Duodenal mucosa (tissue), 2 donors: ENCODE results near the gene TMEM59L.

Source experiments
- H3K27ac ChIP-seq: one replicate; pipeline ENCODE4 v1.7.0; 2013; ENCODE audit warnings: low read depth, low read length
- H3K27me3 ChIP-seq, 2 donors: one replicate each; pipeline ENCODE4 v1.7.0; 2013; ENCODE audit warnings: low read length in 2 of 2, control low read depth in 1 of 2; ENCODE audit not compliant: insufficient read depth in 2 of 2, control insufficient read depth in 1 of 2
- H3K36me3 ChIP-seq, 2 donors: one replicate each; pipeline ENCODE4 v1.7.0; 2013; ENCODE audit warnings: low read length in 2 of 2, control low read depth in 1 of 2; ENCODE audit not compliant: insufficient read depth in 2 of 2, control insufficient read depth in 1 of 2
- H3K4me1 ChIP-seq, 2 donors: one replicate each; pipeline ENCODE4 v1.7.0; 2013; ENCODE audit warnings: low read length in 2 of 2, control low read depth in 1 of 2; ENCODE audit not compliant: insufficient read depth in 2 of 2, control insufficient read depth in 1 of 2
- H3K4me3 ChIP-seq, 2 donors: one replicate each; pipeline ENCODE4 v1.7.0; 2013; ENCODE audit warnings: low read length in 2 of 2, low read depth in 1 of 2
- H3K9ac ChIP-seq, 2 donors: one replicate each; pipeline ENCODE4 v1.7.0; 2013; ENCODE audit warnings: low read length in 2 of 2, low read depth in 1 of 2
- H3K9me3 ChIP-seq, 2 donors: one replicate each; pipeline ENCODE4 v1.7.0; 2013; ENCODE audit warnings: low read length in 2 of 2, control low read depth in 1 of 2; ENCODE audit not compliant: control insufficient read depth in 1 of 2

Gene TMEM59L

GRCh38 chr19:18650021-18650390, 37.3 kb downstream of the TMEM59L start:
- H3K36me3 ChIP-seq, result no peaks in the 10 kb centered on the region
- H3K27me3 ChIP-seq, result no peaks in the 10 kb centered on the region
- H3K4me1 ChIP-seq, result peaks cover 0 to 20% of the 10 kb centered on the region in 2 donors
- H3K9ac ChIP-seq, result no peak overlapping the region
- H3K9me3 ChIP-seq, result no peaks in the 10 kb centered on the region
- H3K4me3 ChIP-seq, result peak overlapping the region in 1 of 2 donors; percentile 24
- peak overlapping the region; percentile 78 for H3K27ac ChIP-seq

DNA sequence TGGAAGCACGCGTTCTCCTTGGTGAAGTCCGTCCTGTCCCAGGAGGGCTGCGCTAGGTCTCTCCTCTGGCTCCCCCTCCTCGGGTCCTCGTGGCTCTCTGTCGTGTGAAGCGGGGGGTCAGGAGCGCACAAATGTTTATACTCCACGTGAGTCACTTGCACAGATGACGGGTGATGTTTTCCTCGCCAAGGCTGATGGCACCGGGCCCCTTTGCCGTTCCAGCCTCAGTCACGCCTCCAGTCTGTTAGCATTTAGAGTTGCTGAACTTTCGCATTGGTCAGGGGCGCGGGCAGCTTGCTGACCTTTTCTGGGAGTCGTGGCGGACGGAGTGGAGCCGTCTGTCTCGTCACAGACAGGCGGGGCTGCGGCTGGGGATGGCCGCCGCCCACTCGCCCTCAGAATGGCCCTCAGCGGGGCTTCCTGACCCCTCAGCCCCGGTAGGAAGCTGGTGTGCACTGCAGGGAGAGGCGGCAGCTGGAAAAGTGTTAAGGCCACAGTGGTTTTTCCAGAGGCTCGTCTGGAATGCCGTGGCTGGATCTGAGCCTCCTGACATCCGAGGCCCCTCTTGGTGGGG, 37.9 kb downstream of the TMEM59L start:
- no peaks in the 10 kb centered on the region for H3K27me3 ChIP-seq
- no peaks in the 10 kb centered on the region for H3K36me3 ChIP-seq
- H3K9ac ChIP-seq, result no peak overlapping the region
- peak overlapping the region in 1 of 2 donors; percentile 20 for H3K4me3 ChIP-seq
- no peaks in the 10 kb centered on the region for H3K9me3 ChIP-seq
- H3K27ac ChIP-seq, result peak overlapping the region; percentile 78
- H3K4me1 ChIP-seq, result peaks cover 0 to 20% of the 10 kb centered on the region in 2 donors

GRCh38 chr19:18651300-18651699, 38.6 kb downstream of the TMEM59L start:
- Histone ChIP-seq H3K9ac (no peak overlapping the region), H3K4me1 (peaks cover 0 to 20% of the 10 kb centered on the region in 2 donors), H3K27ac (peak overlapping the region; percentile 41), H3K36me3 (no peaks in the 10 kb centered on the region), H3K27me3 (no peaks in the 10 kb centered on the region), H3K4me3 (no peak overlapping the region), H3K9me3 (no peaks in the 10 kb centered on the region)

DNA sequence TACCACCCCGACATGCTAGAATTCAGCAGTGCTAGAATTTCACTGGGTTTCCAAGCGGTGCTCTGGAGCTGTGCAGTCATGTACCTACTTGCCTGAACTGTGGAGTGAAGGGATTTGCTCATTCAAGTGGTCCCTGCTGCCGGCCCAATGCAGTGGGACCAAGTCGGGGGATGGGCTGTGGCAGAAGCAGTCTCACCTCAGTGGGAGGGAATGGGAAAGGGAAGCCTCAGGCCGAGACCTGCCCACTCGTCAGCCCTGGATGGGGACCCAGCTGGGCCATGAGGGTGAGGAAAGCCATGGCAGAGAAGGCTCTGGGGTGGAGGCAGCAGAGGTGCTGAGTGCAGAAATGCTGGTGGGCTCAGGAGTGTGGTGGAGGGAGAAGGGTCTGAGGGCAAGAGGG, 39.1 kb downstream of the TMEM59L start:
- Histone ChIP-seq H3K27me3 (no peaks in the 10 kb centered on the region), H3K27ac (peak overlapping the region; percentile 41), H3K9ac (no peak overlapping the region), H3K9me3 (no peaks in the 10 kb centered on the region), H3K4me3 (no peak overlapping the region), H3K4me1 (peaks cover 0 to 20% of the 10 kb centered on the region in 2 donors), H3K36me3 (no peaks in the 10 kb centered on the region)

- no peak overlapping the region for H3K4me3 ChIP-seq
- no peaks in the 10 kb centered on the region for H3K27me3 ChIP-seq
- no peak overlapping the region for H3K27ac ChIP-seq
- H3K4me1 ChIP-seq, result peaks cover 0 to 19% of the 10 kb centered on the region in 2 donors
- H3K9me3 ChIP-seq, result no peaks in the 10 kb centered on the region
- H3K9ac ChIP-seq, result no peak overlapping the region
- H3K36me3 ChIP-seq, result no peaks in the 10 kb centered on the region
These were observed 41.2 kb downstream of the TMEM59L start for GRCh38 chr19:18653853-18654252.

GRCh38 chr19:18654469-18654868, 41.8 kb downstream of the TMEM59L start:
- H3K4me1 ChIP-seq, result peaks cover 3 to 16% of the 10 kb centered on the region in 2 donors
- no peak overlapping the region for H3K27ac ChIP-seq
- H3K36me3 ChIP-seq, result no peaks in the 10 kb centered on the region
- no peak overlapping the region for H3K9ac ChIP-seq
- H3K9me3 ChIP-seq, result no peaks in the 10 kb centered on the region
- no peak overlapping the region for H3K4me3 ChIP-seq
- H3K27me3 ChIP-seq, result no peaks in the 10 kb centered on the region

DNA sequence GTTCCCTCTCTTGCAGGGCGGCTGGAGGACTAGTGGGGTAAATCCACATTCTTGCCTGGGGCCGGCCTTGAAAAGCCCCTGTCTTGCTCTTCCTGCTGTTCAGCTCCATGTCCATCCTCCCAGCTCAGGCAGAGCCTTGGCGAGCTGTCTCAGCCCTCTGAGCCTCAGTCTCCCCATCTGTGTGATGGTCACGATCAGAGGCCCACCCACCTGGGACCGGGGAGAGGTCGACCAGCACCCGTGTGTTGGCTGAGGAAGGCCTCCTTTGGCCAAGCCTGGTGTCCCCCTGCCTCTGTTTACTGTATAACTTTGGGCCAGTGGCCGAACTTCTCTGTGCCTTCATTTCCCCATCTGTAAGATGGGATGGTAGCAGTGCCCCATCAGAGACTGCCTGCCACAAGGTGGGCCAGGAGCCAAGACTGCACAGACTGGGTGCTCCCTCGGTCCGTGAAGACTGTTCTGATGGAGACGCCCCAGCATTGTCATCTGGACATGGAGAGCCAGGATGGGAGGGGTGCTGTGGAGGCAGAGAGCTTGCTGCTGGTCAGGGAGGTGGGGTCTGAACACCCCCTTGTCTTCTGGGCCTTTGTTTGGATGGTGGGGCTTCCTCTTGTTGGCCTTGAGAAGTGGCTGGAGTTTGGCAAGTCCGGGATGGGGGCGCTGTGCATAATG, 42.6 kb downstream of the TMEM59L start:
- Histone ChIP-seq H3K4me3 (no peak overlapping the region), H3K9ac (no peak overlapping the region), H3K27ac (no peak overlapping the region), H3K9me3 (no peaks in the 10 kb centered on the region), H3K27me3 (no peaks in the 10 kb centered on the region), H3K36me3 (no peaks in the 10 kb centered on the region), H3K4me1 (peaks cover 3 to 13% of the 10 kb centered on the region in 2 donors)

- no peak overlapping the region for H3K4me3 ChIP-seq
- peaks cover 3 to 13% of the 10 kb centered on the region in 2 donors for H3K4me1 ChIP-seq
- no peak overlapping the region for H3K27ac ChIP-seq
- no peaks in the 10 kb centered on the region for H3K27me3 ChIP-seq
- no peak overlapping the region for H3K9ac ChIP-seq
- H3K9me3 ChIP-seq, result no peaks in the 10 kb centered on the region
- no peaks in the 10 kb centered on the region for H3K36me3 ChIP-seq
These were observed 43.8 kb downstream of the TMEM59L start for GRCh38 chr19:18656337-18657086.

GRCh38 chr19:18657590-18658365, 45.1 kb downstream of the TMEM59L start:
- H3K4me3 ChIP-seq, result no peak overlapping the region
- no peaks in the 10 kb centered on the region for H3K27me3 ChIP-seq
- no peak overlapping the region for H3K27ac ChIP-seq
- H3K4me1 ChIP-seq, result peaks cover 3 to 8% of the 10 kb centered on the region in 2 donors
- no peaks in the 10 kb centered on the region for H3K9me3 ChIP-seq
- no peak overlapping the region for H3K9ac ChIP-seq
- H3K36me3 ChIP-seq, result no peaks in the 10 kb centered on the region
